ENCODE results near the gene BUB1B. TPM values are rescaled to one million over a fixed set of nuclear protein-coding genes. Genes with fewer than 3 reads are reported as not detected.
A peak's percentile ranks its signal among the peaks of the same experiment; 100 is the strongest.

The BUB1B gene
- total RNA-seq, 1 experiment from 2014 or later = 126 TPM

DNA sequence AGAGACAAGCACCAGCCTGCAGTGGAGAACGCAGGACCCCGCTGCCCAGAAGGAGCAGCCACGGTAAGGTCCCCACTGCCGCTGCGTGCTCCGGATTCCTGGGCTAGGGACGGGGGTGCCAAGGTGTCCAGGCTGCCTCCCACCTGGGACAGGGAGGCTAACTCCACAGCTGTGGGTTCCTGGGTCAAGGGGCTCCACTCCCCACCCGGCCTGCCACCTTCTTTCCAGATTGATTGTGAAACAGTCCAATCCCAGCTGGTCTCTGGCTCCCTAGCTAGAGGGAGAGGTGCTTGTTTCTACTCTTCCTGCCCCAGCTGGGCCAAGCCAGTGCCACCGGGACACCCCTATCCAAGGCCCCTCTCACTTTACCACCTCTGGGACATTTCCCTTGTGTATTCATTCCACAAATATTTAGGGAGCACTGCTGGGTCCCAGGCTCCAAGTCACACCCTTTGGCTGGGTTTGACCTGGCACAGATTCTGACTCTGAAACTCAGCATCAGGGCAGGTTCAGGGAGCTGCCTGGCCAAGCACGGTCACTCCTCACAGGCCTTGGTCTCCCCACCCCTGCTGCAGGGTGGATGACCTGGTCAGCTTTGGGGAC is 79.9 kb downstream of the BUB1B start:
- peak; percentile 40 for DNase-seq (ENCODE audit: low read depth)

DNA sequence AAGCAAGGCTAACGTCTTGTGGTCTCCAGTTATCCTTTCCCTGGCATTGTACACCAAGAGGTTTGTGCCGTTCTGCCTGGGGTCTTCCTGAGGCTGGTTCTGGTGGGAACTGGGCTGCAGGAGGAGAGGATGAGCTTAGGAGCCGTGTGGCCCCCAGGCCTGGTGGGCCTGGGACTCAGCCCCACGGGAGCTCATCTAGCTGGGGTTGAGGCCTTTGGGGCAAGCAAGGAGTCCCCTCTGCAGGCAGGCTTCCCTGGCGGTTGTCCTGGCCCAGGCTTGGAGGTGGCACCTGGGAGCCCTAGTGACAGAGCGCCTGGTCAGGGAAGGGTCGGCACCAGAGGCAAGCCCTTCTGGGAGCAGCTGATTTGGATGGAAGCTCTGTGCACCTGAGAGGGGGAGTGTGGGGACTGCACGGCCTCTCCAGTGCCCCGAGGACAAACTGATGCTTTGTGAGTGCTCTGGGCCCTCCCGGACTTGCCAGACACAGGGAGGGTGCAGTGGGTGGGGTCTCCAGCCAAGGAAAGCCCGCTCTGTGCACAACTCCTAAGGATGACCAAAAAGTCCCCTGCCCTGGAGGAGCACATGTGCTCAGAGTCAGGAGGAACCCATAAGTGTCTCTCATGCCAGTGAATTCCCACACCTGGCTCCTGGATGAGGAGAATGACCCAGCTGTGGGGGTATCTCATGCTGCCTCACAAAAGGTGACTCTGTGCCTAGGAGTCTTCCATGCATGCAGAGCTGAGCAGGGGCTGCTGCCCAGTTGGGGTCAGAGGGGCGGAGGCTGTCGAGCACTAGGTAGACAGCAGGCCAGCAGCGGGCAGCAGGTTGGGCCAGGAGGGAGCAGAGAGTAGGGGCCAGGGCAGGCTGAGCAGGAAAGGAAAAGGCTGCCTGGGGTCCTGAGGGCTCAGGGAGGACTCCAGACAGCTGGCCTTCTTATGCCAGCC is 80.7 kb downstream of the BUB1B start:
- no peak for DNase-seq (ENCODE audit: low read depth)

DNA sequence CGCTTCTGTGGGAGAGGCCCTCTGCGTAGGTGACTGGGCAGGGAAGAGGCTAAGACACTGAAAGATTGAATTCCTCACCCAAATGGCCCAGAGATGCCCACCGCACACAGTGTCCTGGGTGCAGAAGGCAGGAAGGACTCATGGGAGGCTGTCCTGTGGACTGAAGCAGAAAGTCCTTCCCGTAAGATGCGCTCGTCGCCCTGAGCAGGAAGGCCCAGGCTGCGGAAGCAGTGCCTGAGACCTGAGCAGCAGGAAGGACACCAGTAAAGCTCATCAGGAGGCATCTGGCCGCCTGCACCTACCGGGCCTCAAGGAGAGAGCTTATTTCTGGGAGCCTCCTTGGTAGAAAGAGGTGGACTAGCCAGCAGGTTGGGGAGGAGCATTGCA is 81.3 kb downstream of the BUB1B start:
- no peak for DNase-seq (ENCODE audit: low read depth)

DNA sequence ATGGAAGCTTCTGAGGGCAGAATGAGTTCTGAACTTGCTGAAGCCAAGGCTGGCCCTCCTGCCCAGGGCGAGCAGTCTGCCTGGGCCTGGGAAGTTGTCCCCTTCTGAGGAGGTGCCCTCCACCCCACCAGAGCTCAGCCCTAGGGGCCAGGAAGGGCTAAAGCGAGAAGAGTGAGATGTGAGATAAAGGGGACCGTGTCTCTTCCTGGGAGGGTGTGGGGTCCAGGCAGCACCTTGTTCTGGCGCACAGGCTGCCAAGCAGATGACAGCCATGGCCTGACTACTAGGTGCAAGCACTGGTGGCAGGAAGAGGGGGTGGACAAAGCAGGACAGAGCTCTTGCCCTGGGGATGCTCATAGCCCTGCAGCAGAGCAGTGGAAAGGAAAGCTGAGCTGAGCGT is 81.7 kb downstream of the BUB1B start:
- no peak for DNase-seq (ENCODE audit: low read depth)

DNA sequence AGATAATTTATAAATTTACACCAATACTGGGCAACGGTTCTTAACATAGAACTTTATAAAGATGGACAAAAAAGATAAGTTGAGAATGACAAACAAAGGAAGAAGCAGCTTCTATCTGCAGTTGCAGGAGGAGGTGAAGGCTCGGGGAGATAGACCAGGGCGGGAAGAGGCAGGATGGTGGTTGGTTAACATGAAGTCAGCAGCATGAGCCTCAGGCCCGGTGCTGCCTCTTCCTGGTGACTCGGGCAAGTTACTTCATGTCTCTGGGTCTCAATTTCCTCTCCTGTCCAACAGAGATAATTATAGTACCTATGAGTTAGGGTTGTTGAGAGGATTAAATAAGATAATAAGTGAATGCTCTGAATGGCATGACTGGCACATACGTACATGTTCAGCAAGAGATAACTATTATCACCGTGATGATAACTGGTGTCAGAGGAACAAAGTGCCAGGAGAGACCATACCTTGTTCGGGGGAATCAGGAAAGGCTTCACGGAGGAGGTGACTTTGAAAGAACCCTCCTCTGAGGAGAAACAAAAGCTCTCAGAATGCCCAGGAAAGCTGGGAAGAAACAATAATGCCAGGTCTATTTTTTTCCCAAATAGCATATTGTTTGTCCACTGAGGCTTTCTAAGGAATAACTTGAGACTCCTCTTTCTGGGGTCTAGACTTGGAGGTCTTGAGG is 82.4 kb downstream of the BUB1B start:
- no peak for DNase-seq (ENCODE audit: low read depth)

DNA sequence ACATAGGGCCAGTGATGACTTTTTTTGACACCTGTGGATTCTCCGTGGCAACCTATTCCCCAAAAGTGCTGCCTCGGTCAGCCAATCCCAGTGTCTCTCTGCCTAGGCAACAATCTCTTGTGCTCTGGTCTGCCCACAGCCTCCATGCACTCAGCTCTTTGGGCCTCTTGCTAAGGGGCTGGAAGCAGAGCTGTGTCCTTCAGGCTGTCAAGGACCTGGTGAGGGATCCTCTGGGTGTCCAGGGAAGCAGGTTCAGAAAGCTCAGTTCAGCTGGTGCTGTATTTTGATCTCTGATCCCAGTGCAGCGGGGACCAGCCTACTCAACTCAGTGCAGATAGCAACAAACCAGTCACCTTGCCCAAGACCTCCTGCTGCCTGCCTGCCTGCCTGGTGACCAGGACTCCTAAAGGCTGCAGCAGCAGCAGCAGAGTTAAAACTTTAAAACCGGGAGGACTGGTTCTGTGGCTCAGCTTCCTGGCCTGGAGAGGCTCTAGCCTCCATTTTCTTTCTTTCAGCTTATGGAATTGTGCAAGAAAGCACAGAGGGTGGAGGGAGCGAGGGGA is 84.2 kb downstream of the BUB1B start:
- no peak for DNase-seq (ENCODE audit: low read depth)

DNA sequence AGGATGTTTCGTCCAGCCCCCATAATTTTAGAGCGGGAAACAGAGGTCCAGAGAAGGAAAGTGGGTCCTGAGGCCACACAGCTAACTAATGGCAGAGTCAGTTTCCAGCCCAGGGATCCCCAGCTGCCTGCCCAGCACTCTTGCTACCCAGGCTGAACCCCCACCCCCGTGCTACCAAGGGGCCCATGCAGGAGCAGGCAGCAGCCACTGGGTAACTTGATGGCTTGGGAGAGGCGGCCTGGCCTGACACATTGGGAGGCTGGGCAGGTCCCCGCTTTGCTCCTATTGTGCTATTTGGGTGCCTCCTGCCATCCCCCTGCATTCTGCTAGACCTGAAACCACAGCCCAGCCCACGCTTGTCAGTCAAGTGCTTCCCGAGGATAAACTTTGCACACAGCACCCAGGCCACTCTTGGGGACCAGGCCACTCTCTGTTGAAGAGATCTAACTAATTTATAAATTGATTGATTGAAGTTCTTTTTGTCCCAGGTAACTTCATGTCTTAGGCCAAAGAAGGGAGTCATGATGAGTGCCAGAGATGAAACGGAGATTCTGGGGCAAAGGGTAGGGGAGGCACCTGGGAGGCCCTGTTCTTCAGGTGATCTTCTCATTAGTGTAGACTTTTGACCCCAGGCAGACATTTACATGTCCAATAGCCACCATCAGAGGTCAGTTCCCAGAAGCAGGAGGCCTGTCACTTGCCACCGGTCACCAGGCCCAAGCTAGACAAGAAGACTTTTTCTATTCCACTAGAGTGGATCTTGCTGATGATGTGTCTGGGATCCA is 85.0 kb downstream of the BUB1B start:
- no peak for DNase-seq (ENCODE audit: low read depth)

DNA sequence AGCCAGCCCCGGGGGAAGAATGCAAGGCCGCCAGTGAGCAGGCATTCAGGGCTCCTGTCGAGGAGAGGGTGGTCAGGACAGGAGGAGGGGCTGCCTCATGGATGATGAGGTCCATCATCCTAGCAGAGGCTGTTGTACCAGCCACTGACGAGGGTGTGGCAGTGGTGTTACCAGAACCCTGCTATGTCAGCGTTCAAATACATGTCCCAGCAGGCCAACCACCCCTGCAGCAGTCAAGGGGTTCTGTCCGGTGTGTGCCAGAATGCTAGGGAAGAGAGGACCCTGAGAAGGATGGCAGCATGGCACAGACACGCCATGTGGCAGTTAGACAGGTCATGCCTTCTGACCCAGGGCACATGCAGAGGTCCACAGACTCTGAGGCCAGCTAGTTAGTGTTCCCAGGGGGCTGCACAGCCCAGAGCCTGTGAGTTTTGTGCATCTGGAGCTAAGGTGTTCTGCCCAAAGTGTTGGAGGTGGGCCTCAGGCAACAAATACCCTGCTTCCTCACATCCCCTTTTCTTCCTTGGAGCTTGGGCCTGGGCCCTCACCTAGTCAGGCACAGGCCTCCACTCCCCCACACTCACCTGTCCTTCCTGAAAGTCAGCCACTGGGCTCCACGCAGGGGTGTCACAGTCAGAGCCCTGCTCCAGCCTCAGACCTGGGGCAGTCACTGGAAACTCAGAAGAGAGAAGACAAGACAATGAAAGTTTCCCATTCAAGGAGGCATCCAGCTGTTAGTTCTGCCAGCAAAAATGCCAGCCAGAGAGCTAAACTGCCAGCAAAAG is 85.8 kb downstream of the BUB1B start:
- DNase-seq (ENCODE audit: low read depth) = no peak

DNA sequence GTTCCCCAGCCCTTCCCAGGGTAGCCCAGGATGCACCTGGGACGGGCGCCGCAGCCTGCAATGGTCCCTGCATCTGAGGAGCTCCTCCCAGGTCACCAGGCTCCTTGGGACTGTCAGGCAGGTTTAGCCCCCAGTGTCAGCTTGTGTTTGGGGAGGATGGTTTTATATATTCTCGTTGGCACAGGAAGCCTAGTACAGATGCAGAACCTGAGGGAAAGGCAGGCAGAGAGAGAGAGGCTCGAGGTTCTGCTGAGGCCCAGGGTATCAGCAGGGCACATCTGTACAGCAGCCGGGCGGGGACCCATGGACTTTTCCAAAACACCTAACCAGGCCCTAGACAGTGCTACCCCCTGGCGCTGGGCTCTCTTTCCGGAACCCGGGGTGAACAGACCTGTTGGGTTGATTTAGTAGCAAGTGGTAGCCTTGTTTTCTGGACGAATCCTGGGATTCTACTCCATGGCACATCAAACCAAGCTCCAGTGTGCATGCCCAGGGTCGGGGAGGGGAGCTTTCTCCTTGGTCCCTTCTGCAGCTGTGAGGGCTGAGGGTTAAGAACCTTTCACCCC is 86.6 kb downstream of the BUB1B start:
- DNase-seq (ENCODE audit: low read depth) = no peak

DNA sequence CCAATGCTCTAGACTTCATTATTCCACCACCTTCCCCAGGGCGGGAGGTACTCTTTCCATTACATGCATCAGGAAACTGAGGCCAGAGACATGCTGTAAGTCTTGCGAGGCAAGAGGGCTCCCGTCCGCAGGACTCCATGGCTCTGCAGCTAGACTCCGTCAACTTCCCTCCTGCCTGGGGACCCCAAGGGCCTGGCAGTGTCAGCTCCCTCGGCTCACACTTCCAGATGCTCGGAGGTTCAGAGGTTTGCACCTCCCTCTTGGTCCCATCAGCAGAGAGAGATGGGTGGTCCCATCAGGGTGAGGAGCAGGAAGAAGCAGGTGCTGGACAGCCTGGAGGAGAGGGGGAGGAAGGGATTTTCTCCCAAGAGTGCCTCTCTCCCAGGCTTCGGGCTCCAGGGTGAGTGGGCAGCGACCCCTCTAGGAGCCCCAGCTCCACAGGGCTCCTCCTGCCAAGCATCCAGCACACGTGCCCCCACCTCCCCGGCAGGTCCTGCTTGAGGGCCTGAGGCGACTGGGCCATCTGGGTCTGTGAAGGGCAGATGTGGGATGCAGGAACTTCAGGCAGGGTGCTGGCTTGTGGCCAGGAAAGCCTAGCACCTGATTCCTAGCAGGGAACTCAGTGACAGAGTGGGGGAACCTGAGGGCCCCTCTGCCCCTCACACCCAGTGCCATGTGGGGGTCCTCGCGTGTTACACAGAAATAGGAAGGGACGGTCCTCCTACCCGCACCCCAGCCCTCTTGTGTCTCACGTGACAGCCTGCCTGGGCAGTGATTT is 87.3 kb downstream of the BUB1B start:
- DNase-seq (ENCODE audit: low read depth) = no peak

DNA sequence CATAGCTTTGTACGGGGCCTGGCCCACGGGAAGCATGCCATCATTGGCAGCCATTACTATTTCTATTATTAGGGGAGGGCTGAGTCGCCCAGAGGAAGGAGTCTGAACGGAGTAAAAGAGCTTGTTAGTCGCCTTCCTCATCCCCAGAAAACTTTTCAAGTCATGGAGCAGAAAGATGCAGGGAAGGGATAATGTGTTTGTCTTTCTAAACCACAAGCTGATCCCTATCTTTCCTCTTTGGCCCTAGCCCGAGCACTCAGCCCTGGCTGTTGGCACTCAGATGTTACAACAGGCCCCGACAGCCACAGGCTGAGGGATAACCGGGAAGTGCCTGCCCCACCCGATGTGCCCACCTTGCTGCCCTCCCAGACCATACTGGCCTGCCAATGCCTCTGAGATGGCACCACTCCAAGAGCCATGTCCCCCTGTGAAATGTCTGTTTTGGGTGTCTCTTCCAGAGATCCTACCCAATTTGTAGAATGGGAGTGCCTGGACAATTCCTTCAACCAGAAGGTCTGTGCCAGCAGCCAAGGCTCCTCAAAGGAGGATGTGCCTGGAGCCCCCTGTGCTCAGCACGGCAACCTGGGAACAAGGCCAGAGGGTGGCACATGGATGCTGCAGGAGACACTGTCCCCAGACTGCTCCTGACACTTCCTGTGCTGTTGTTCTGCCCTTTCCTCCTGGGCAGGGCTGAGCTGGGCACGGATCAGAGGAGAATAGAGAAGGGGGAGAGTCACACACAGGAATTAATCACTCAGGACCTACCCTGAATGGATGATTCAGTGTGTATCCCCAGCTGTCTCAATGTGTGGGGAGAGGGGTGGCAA is 88.8 kb downstream of the BUB1B start:
- peak; percentile 93 for DNase-seq (ENCODE audit: low read depth)

DNA sequence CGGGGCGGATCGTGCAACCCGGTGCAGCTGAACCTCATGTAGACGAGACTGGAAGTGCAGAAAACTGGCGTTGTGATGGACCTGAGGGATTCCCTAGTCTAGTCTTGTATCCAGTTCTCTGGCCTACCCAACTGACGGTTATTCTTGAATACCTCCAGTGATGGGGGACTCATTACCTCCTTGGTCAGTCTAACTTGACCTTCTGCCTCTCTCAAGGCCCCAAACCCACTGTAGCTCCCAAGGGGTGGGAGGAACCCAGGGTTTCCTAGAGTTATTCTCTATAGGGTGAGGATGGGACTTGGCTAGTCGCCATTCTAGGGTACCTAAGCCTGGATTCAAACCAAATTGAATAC is 89.4 kb downstream of the BUB1B start:
- DNase-seq (ENCODE audit: low read depth) = no peak

DNA sequence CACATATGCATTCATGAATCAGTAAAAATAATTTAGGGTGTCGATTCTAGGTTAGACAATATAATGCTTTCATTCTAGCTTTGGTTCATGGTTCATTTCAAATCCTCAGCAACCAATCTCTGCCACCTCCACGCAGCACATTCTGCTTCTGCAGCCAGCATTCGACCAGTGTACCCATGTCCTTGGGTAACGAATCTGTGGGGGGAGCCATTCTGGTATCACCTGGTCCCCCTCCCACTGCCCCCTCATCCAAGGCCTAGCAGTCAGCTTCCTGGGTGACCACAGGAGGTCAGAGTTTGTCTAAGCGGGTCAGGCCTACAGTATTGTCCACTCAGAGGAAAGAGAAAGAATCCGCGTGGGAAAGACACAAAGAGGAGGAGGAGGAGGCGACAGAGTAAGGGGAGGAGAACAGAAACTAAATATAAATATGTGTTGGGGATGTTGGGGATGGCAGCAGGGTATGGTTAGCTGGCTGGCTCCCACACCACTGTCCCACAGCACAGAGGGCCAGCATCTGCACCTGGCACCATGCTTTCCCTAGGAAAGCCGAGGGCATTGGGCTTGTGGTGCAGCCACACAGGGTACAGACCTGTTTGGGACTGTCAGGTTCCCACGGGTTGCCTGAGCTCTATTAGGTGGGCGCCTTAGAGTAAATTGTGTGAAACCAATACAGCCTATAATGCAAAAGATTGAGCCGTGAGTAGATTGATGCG is 90.1 kb downstream of the BUB1B start:
- no peak for DNase-seq (ENCODE audit: low read depth)

DNA sequence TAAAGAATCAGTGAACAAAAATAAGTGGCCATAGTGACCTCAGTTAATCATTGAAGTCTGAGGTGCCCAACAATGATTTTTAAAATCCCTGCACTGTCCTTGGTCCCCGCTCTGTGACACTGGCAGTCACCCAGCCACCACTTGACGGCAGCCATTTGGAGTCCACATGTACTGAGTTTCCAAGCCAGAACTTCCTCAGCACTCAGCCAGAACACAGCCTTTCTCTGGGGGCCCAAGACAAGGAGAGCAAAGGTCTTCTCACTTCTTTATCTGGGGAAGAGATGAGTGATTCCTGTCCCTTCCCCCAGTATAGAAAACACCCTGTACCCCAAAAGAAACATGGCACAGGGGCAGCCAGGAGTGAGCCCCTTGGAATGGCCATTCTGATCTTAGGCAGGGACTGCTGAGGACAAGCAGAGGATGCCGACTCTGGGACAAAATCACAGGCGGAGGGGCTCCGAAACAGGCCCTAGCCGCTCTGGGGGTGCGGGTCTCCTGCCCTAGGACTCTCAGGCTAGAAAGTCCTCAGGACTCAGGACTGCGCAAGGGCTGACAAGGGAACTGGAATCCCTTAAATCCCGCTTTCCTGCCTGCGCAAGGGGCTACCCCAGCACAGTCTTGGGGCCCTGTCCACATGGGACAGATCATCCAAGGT is 90.7 kb downstream of the BUB1B start:
- no peak for DNase-seq (ENCODE audit: low read depth)

DNA sequence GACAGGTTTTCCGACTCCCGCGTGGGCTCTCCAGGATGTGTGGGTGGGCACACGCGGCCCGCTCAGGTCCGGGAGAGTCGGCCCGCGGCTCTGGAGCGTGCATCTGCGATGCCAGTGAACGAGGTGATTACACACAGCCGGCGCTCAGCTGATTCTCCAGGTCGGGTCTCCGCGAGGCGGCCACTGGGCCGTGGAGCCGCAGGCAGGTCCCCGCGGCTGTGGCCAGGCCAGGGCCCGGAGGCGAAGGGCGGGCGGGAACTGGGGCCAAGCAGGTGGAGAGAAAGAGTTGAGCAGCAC is 91.2 kb downstream of the BUB1B start:
- no peak for DNase-seq (ENCODE audit: low read depth)

DNA sequence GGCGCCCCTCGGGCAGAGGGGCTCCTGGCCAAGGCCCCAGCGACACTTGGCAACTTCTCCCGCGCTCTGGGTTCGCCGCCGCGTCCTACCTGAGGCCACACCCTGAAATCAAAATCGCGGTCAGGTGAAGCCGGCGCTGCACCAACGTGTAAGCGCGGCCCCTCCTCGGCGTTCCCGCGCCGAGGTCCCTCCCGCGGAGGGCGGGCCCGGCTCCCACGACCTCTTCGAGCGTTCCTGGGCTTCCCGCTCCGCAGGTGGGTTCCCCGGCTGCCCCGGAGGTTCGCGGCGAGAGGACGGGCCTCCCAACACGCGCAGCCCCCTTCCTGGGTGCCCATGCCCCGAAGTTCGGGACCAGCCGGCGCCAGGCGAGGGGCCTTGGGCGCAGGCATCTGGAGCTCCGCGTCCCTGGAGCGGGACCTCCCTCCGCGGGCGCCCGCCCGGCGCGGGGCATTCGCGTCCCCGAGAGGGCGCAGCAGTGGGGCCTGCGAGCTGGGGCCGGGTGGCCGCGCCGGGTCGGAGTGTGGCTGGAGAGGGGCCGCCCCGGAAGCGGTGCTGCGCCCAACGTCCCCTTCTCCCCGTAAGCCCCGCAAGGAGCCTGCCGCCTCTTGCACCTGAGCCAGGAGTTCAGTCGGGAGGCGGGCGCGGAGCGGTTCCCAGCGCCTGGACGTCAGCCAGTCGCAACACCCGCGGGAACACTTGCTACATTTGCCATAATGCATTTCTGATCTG is 91.7 kb downstream of the BUB1B start:
- DNase-seq (ENCODE audit: low read depth) = peak; percentile 24

DNA sequence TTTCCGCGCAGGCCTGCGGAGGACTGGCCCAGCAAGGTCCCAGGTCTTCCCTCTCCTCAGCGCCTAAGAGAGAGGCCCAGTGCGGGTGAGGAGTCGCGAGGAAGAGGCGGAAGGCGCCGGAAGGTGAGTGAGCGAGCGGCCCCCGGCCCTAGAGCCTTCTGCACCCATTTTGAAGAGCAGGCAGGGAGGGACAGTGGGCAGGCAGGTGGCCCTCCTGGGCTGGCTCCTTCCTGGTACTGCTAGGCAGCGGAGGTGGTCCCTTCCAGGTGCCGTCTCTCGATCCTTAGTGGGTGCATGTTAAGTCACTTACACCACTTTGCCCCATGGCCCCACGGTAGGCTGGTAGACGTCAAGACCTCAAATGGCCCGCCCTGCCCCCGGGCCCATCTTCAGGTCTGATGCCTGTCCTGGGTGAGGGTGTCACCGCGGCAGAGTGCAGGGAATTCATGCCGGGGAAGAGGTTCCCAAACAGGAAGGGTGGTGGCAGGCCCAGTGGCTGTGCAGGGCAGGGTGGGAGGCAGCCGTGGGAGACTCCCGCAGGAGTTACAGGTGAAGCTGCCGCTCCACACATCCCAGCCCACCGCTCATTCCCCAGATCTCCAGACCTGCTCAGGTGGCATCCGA is 92.4 kb downstream of the BUB1B start:
- no peak for DNase-seq (ENCODE audit: low read depth)
